Nephron (organoid): ENCODE results near the gene WDFY3.
A peak's percentile ranks its signal among the peaks of the same experiment; 100 is the strongest.

Experiments
- H3K27ac Mint-ChIP-seq, 3 experiments: 2 replicates each; pipeline ENCODE4 v1.8.0; 2020; ENCODE audit warnings: mixed read lengths in 3 of 3, mild to moderate bottlenecking in 2 of 3, moderate library complexity in 1 of 3
- H3K27me3 Mint-ChIP-seq: 2 replicates; pipeline ENCODE4 v1.8.0; 2021; ENCODE audit warnings: low read depth, mild to moderate bottlenecking, moderate library complexity, mixed read lengths
- H3K36me3 Mint-ChIP-seq: 2 replicates; pipeline ENCODE4 v1.8.0; 2020; ENCODE audit warnings: low read depth, mixed read lengths
- H3K4me1 Mint-ChIP-seq: 2 replicates; pipeline ENCODE4 v1.8.0; 2020; ENCODE audit warnings: mixed read lengths
- H3K4me3 Mint-ChIP-seq, 3 experiments: 2 replicates each; pipeline ENCODE4 v1.8.0; 2020; ENCODE audit warnings: mild to moderate bottlenecking in 3 of 3, mixed read lengths in 3 of 3, moderate library complexity in 2 of 3
- H3K9me3 Mint-ChIP-seq: 2 replicates; pipeline ENCODE4 v1.8.0; 2020; ENCODE audit warnings: mixed read lengths
- TF ChIP-seq, protein P1 (sequence below), 3 experiments: fragments of 200-600 bp; sonication (generic); IDR thresholded peaks; one replicate each; pipeline ENCODE4 v1.5.0; 2021; ENCODE audit warnings: antibody characterized with exemption in 3 of 3; ENCODE audit not compliant: unreplicated experiment in 3 of 3

The WDFY3 gene

DNA sequence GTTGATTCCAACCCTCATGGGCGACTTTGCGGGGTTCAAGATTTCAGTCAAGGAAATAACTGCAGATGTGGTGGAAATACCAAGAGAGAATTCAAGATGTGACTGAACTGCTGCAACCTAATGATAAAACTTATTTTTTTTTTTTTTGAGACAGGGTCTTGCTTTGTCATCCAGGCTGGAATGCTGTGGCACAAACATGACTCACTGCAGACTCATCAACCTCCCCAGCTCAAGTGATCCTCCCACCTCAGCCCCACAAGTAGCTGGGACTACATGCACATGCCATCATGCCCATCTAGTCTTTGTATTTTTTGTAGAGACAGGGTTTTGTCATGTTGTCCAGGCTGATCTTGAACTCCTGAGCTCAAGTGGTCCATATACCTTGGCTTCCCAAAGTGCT is 19.5 kb upstream of the WDFY3 start:
- peaks cover 53% of the 10 kb centered on the region for H3K9me3 Mint-ChIP-seq
- H3K4me3 Mint-ChIP-seq = no peak overlapping the region
- peaks cover 31% of the 10 kb centered on the region for H3K36me3 Mint-ChIP-seq
- no peaks in the 10 kb centered on the region for H3K4me1 Mint-ChIP-seq
- H3K27me3 Mint-ChIP-seq = no peaks in the 10 kb centered on the region
- TF ChIP-seq, protein P1, sequence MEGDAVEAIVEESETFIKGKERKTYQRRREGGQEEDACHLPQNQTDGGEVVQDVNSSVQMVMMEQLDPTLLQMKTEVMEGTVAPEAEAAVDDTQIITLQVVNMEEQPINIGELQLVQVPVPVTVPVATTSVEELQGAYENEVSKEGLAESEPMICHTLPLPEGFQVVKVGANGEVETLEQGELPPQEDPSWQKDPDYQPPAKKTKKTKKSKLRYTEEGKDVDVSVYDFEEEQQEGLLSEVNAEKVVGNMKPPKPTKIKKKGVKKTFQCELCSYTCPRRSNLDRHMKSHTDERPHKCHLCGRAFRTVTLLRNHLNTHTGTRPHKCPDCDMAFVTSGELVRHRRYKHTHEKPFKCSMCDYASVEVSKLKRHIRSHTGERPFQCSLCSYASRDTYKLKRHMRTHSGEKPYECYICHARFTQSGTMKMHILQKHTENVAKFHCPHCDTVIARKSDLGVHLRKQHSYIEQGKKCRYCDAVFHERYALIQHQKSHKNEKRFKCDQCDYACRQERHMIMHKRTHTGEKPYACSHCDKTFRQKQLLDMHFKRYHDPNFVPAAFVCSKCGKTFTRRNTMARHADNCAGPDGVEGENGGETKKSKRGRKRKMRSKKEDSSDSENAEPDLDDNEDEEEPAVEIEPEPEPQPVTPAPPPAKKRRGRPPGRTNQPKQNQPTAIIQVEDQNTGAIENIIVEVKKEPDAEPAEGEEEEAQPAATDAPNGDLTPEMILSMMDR (IDR thresholded peaks at IDR 0.05; ENCODE audit: unreplicated experiment in 3 of 3) = no peak
- no peak overlapping the region for H3K27ac Mint-ChIP-seq

DNA sequence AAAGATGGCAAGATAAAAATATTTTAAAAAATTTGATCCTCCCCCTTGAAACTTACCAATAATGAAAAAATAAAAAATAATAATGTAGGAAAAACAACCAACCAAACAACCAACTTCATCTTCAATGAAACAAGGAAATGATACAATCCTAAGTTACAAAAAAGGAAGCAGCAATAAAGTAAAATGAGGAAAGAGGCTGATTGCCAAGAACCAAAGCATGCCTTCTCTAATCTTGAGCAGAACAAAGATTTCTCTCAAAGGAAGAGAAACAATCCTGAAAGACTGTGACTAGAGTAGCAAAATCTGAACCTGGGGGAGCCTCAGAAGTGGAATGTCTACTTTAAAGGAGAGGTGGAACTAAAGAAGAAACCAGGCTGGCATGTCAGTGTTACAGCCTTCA is 10.9 kb upstream of the WDFY3 start:
- H3K4me3 Mint-ChIP-seq = no peak overlapping the region
- H3K9me3 Mint-ChIP-seq = peaks cover 8% of the 10 kb centered on the region
- no peak overlapping the region for H3K27ac Mint-ChIP-seq

DNA sequence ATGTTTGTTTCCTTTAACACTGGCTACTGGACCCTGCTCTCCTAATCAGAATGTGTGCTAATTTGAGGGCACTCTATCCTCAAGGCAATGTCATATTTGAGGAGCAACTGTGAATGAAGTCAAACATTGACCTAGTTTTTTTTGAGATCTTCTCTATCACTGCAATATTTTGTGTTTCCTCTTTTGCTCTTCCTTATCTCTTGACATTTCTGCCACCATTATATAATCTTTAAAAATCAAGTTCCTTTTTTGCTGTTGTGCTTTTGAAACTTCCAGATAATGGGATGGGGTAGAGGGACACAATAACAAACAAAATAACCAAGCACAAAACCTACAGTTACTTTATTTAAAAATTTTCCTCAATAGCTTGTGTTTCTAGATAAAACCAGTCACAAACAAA is 7.4 kb upstream of the WDFY3 start:
- Mint-ChIP-seq H3K4me1 (no peaks in the 10 kb centered on the region), H3K27me3 (no peaks in the 10 kb centered on the region), H3K27ac (no peak overlapping the region), H3K36me3 (no peaks in the 10 kb centered on the region), H3K4me3 (no peak overlapping the region), H3K9me3 (no peaks in the 10 kb centered on the region)
- TF ChIP-seq, protein P1 (IDR thresholded peaks at IDR 0.05; ENCODE audit: unreplicated experiment in 3 of 3) = no peak

More for the DNA sequence above, 10.9 kb upstream of the WDFY3 start:
- Mint-ChIP-seq H3K4me1 (no peaks in the 10 kb centered on the region), H3K36me3 (peaks cover 4% of the 10 kb centered on the region), H3K27me3 (no peaks in the 10 kb centered on the region)
- TF ChIP-seq, protein P1 (IDR thresholded peaks at IDR 0.05; ENCODE audit: unreplicated experiment in 3 of 3) = no peak

DNA sequence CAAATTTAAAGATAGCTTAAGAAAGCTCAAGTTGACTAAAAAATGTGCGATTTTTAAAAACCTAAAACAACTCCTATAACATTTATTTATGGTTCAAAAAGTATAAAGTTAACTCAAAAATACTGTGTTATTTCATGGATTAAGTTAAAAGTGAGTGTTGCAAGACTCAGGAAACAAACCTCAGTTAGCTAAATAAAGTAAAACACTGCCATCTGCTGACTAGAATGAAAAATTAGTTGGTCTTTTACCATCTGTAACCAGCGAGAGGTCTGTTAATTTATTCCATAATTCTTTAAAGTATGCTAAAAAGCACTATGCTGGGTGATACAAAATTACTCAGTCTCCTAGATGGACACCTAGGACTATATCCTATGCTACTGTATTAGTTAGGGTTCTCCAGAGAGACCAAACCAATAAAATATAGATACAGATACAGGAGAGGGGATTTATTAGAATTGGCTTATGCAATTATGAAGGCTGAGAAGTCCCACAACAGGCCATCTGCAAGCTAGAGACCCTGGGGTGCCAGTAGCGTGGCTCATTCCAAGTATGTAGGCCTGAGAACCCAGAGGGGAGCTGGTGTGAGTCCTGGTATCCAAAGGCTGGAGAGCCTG is 4.9 kb upstream of the WDFY3 start:
- H3K4me1 Mint-ChIP-seq = peaks cover 6% of the 10 kb centered on the region

DNA sequence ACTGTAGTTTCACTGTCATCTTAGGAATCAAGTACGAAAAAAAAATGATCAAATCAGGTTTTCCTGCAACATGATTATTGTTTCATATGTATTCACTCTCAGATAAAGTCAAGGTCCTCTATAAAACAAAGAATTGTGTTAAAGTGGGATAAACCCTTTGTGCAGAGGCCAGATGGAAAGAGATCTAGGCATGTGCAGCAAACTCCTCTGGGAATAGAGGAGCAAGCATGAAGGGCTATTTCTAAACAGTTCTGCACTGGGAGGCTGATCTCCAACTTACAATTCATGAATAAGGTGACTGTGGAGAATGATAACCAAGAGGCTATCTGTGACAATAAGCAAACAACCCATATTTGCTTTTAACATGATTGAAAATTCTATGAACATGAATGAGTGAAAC is 2.4 kb upstream of the WDFY3 start:
- H3K27me3 Mint-ChIP-seq = no peaks in the 10 kb centered on the region
- peaks cover 3% of the 10 kb centered on the region for H3K36me3 Mint-ChIP-seq
- peak overlapping the region in 2 of 3 experiments; percentile 30 to 36 for H3K4me3 Mint-ChIP-seq
- H3K27ac Mint-ChIP-seq = peak overlapping the region in 1 of 3 experiments; percentile 12
- TF ChIP-seq, protein P1 (IDR thresholded peaks at IDR 0.05; ENCODE audit: unreplicated experiment in 3 of 3) = no peak
- no peaks in the 10 kb centered on the region for H3K9me3 Mint-ChIP-seq
- peaks cover 17% of the 10 kb centered on the region for H3K4me1 Mint-ChIP-seq

More for the DNA sequence above, 4.9 kb upstream of the WDFY3 start:
- no peaks in the 10 kb centered on the region for H3K9me3 Mint-ChIP-seq
- H3K27ac Mint-ChIP-seq = no peak overlapping the region
- H3K4me3 Mint-ChIP-seq = no peak overlapping the region
- TF ChIP-seq, protein P1 (IDR thresholded peaks at IDR 0.05; ENCODE audit: unreplicated experiment in 3 of 3) = peak; percentile 49 to 72 (median 61)
- no peaks in the 10 kb centered on the region for H3K27me3 Mint-ChIP-seq
- H3K36me3 Mint-ChIP-seq = no peaks in the 10 kb centered on the region

DNA sequence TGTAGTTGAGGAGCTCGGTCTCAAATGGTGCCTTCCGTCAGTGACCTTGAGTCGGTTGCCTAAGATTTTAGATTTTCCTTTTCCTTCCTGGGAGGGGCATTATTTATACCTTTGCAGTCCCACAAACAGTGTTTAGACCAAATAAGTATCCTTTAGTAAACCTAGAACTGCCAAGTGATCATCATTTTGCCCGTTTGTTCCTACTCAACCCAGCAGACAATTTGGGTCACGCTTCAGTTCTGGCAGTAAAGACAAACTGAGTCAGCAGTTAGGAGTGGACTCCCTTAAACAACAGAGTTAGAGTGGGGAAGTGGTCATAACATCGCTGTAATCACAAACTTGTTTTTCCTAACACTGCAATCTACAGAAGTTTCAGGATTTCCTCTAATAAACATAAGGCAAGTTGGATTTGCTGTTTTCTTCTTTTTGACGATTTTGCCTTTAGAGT is 777 bp upstream of the WDFY3 start:
- Mint-ChIP-seq H3K36me3 (peaks cover 10% of the 10 kb centered on the region), H3K9me3 (no peaks in the 10 kb centered on the region), H3K27me3 (no peaks in the 10 kb centered on the region)

More for the DNA sequence above, 777 bp upstream of the WDFY3 start:
- peaks cover 19% of the 10 kb centered on the region for H3K4me1 Mint-ChIP-seq
- TF ChIP-seq, protein P1 (IDR thresholded peaks at IDR 0.05; ENCODE audit: unreplicated experiment in 3 of 3) = no peak
- H3K4me3 Mint-ChIP-seq = peak overlapping the region; percentile 96 to 99 (median 97)
- H3K27ac Mint-ChIP-seq = peak overlapping the region; percentile 99 to 100 (median 99)
